OCI-LY1 (cell line): ENCODE measurements around the gene PDCL2.

Experiments
- EZH2 ChIP-seq: fragments of 200-600 bp; sonication (generic), shearing (Covaris generic); IDR thresholded peaks from 2 replicates; pipeline ENCODE4 v1.8.0; 2017; ENCODE audit warnings: borderline replicate concordance, mixed run types, mild to moderate bottlenecking, antibody characterized with exemption, low read length, moderate library complexity, mixed read lengths
- TF ChIP-seq, protein P1 (sequence below): fragments of 200-600 bp; sonication (generic), shearing (Covaris generic); IDR thresholded peaks from 2 replicates; pipeline ENCODE4 v1.5.1; 2017; ENCODE audit warnings: mild to moderate bottlenecking, antibody characterized with exemption, low read length, moderate library complexity, mixed read lengths

DNA sequence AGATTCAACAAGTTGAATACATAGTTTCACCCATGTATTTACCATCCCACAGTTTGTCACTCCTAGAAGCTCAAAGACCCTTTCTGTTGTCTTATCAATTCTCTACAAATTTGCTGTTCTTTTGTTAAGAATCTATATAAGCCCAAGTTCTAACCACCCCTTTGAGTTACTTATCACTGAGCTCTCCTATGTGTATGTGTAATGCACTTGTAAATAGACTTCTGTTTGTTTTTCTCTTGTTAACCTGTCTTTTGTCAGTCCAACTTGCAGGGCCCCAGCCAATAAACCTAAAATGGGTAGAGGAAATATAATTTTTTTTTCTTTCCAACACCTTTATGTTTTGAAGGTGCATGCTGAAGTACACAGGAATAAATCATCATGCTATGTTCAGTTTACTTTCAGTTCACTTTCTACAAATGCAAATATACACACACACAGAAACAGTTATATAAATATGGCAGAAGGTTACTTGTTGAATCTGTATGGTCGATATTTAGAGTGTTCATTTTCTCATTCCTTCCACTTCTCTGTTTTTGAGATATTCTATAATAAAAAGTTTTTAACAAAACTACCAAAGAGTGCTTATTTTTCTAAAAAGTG lies 23.0 kb downstream of the PDCL2 start:
- TF ChIP-seq, protein P1, sequence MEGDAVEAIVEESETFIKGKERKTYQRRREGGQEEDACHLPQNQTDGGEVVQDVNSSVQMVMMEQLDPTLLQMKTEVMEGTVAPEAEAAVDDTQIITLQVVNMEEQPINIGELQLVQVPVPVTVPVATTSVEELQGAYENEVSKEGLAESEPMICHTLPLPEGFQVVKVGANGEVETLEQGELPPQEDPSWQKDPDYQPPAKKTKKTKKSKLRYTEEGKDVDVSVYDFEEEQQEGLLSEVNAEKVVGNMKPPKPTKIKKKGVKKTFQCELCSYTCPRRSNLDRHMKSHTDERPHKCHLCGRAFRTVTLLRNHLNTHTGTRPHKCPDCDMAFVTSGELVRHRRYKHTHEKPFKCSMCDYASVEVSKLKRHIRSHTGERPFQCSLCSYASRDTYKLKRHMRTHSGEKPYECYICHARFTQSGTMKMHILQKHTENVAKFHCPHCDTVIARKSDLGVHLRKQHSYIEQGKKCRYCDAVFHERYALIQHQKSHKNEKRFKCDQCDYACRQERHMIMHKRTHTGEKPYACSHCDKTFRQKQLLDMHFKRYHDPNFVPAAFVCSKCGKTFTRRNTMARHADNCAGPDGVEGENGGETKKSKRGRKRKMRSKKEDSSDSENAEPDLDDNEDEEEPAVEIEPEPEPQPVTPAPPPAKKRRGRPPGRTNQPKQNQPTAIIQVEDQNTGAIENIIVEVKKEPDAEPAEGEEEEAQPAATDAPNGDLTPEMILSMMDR: no peak
- TF ChIP-seq EZH2: no peak
